HG02571 (cell line): ENCODE results near the gene ARMC9.
"Not testable (repeated sequence)": the region's sequence is repeated elsewhere in the genome, so short reads cannot be mapped to it uniquely, and the experiment has no call there.

Experiments used
- ATAC-seq: cut with Tn5 transposase; IDR thresholded peaks from one replicate; pipeline ENCODE4 v1.9.1; 2021; ENCODE audit warnings: mild to moderate bottlenecking, moderate library complexity; ENCODE audit not compliant: unreplicated experiment

ARMC9 gene

DNA sequence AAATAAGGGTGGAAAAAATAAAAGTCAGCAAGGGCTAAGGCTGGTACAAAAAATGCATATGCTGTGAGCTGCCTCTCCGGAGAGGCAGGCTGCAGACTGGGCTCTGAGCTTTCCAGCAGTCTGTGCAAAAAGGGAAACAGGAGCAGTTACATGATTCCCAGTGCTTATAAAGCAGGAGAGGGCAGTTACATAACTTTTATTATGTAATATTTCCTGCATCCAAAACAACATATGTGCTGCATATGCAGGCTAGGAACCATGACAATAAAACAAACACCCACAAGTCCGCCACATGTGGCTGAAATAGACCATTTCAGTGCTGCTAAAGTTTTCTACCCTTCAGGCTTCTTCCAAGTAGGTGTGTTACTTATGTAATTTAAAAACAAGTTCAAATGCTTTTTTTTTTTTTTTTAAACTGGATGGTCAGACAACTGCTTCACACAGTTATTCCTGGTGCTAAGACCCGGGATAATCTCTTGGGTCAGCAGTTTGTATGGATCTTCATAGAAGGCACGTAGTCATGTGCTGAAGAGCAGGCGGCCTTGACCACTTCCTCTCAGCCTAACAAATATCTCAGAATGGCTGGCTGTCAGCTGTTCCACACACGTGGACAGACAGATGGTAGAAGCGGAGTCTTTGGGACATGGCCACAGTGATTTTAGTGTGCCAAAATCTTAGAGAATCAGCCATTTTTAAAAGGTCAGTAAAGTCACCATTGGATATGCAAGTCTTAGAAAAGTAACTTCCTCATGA lies 43.5 kb downstream of the ARMC9 start:
- no peak for ATAC-seq

DNA sequence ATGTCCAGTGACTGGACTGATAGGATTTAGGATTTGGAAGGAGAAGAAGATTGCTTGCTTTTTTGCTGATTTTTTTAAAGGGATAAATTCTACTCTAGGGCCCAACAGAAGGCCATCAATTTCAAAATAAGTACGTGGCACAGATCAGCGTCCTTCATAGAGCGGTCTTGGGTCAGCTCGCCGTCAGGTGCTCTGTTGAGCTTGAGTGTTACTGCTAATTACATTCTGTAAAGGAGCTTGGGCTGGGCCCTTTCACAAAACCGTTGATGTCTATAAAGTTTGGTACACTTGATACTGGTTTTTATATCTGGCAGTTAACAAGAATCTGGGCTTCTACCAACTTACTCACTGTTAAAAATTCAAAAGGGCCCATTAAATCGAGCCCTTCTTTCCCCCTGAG lies 45.4 kb downstream of the ARMC9 start:
- ATAC-seq, result no peak

DNA sequence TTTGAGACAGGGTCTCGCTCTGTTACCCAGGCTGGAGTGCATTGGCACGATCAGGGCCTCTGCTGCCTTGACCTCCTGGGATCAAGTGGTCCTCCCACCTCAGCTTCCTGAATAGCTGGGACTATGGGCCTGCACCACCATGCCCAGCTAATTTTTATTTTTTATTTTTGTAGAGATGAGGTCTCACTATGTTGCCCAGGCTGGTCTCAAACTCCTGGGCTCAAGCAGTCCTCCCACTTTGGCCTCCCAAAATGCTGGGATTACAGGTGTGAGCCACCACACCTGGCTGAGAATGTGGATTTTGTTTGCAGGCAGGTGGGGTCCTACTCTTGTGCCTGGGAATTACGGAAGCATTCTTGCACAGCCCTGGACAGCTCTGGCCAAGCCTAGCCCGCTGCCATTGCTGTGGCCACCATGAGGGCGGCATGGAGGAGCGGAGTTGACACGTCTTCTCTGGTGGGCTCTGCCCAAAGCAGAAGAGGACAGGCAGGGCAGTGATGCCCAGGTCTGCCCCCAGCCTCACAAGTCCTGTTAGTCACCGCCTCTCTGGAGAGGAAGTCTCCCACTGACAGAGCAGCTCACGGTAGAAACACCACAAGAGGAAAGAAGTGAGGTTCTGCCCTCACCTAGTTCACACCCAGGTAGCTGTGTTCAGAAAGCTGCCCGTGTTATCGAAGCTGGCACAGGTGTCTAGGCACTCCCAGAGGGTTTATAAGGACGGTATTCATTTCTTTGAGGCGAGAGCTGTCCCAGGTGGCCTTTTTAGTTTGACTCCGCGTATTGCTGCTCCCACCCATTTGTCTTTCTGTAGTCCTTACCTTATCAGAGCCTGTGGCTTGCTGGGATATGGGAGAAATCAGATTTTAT lies 46.2 kb downstream of the ARMC9 start:
- no peak for ATAC-seq

DNA sequence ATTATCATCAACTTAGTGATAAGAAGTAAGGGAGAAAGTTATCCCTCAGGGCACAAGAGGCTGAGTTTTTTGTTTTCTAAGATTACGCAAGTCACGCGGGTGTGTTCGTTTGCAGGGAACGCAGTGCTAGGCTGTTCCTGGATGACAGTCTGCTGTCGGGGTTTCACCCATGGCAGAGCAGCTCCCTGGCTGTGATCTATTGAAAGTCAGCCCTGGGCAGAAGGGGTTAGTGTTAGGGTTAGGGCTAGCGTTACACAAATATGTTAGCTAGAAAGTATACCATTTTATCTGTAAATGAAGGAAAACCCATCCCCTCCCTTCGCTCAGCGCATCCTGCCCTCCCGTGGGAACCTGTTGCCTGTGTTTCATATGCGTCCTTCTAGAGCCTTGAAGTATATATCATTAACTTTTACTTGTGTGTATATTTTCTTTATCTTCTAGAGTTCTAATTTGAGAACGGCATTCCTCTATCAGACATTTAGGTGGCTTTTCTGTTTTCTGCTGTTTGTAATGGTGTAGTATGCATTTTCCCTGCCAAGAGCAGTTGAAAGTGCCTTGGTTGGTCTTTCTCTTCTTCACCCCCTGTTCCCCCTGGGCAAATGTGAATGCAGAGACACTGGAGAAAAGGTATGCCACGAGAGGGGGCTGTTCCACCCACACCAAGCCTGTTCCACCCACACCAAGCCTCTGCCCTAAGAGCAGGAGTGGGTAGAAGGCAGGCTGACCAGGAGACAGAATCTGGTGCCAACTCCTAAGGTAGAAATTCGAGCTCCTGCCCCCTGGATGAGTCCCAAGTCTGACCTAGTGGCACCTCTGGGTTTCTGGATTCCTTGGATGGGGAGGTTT lies 47.0 kb downstream of the ARMC9 start:
- ATAC-seq, result no peak

DNA sequence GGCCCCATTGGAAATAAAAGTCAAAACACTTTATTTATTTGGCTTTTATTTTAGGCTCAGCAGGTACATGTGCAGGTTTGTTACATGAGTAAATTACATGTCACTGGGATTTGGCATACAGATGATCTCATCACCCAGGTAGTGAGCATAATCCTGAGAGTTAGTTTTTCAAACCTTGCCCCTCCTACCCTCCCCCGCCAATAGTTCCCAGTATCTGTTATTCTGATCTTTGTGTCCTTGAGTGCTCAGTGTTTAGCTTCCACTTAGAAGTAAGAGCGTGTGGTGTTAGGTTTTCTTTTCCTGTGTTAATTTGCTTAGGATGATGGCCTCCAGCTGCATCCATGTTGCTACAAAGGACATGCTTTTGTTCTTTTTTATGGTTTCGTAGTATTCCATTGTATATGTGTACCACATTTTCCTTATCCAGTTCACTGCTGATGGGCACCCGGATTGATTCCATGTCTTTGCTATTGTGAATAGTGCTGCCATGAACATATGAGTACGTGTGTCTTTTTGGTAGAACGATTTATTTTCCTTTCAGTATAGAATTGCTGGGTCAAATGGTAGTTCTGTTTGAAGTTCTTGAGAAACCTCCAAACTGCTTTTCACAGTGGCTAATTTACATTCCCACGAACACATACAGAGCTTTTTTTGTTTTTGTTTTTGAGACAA lies 47.9 kb downstream of the ARMC9 start:
- no peak for ATAC-seq

DNA sequence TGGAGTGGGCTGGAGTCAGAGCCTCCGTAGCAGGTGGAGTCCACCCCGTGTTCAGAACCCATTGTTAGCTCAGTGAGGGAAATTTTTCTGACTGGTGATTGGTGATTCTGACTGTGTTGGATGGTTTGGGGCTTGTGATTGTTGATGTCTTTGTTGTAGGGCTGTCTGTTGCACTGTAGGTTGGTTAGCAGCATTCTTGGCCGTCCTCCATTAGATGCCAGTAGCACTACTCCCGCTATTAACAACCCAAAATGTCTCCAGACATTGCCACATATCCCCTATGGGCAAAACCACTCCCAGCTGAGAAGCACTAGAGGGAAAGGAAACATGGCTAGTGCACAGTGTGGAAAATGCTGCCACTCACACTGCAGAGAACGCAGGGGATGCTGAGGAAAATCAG lies 51.7 kb downstream of the ARMC9 start:
- ATAC-seq, result no peak

DNA sequence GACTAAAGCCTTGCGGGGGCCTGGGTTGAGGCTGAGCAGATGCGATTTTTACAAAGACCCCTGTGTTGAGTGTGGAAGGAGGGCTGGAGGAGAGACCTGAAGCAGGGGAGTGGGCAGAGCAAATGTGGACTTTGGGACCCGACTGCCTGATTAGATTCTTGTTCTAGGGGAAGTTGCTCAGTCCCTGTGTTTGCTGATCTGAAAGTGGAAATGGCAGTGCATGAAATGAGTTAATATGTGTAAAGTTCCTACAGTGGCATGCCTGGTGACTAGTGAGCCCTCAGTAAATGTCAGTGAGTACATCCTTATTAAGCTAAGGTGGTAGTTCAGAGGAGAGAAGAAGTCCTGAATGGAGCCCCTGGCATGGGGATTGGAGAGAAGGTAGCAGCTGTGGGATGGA lies 52.3 kb downstream of the ARMC9 start:
- ATAC-seq, result no peak

DNA sequence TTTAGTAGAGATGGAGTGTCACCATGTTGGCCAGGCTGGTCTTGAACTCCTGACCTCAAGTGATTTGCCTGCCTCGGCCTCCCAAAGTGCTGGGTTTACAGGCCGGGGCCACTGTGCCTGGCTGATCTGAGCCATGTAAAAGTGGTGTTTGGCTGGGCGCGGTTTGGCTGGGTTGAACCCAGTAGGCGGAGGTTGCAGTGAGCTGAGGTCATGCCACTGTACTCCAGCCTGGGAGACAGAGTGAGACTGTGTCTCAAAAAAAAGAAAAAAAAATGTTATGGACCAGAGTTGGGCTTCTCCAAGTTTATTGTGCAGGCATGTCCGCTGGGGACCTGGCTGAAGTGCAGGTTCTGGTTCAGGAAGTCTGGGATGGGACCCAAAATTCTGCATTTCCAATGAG lies 54.9 kb downstream of the ARMC9 start:
- not testable (repeated sequence) for ATAC-seq

DNA sequence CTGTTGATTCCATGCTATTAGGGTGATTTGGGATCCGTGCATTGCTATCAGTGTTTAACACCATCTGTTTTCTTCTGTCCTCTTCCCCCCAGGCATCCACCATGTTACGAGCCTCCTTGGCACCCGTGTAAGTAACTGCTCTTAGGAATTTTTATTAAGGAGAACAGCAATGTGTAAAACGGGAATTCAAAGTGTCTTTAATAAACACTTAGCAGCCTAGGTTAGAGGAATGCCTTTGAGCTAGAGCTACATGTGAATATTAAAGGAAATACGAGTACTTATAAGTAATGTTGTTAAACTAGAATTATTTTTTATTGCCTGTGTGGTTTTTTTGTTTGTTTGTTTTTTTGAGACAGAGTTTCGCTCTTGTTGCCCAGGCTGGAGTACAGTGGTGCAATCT lies 58.1 kb downstream of the ARMC9 start:
- ATAC-seq, result no peak

DNA sequence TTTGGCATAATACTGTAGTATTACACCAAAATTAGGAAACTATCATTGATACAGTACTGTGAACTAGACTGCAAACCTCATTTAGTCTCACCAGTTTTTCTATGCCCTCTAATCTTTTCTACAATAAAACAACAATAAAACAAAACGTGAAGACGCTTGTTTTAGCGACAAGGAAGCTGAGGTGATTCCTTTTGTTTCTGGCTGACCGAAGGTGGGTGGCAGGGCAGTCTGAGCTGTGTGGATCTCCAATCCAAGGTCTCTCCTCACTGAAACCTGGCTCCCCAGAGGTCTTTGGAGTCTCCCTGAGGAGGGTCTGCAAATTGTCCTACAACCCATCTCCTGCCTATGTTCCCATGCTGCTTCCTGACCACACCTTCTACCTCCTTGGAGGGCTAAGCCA lies 59.3 kb downstream of the ARMC9 start:
- no peak for ATAC-seq

DNA sequence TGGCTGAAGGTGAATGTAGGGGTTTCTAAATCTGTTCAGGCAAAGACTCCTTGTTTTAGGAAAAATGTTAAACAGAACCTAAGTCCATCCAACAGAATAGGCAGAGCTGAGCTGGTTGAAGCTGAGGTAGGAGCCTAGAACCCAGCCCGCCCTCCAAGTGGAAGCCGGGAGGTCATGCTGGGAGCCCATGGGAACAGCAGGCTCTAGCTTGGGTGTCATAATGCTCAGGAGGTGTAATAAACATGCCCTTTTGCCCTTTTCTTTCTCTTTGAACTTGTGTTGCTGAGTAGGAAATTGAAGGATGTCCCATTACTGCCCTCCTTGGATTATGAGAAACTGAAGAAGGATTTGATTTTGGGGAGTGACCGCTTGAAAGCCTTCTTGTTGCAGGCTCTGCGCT lies 60.3 kb downstream of the ARMC9 start:
- no peak for ATAC-seq

DNA sequence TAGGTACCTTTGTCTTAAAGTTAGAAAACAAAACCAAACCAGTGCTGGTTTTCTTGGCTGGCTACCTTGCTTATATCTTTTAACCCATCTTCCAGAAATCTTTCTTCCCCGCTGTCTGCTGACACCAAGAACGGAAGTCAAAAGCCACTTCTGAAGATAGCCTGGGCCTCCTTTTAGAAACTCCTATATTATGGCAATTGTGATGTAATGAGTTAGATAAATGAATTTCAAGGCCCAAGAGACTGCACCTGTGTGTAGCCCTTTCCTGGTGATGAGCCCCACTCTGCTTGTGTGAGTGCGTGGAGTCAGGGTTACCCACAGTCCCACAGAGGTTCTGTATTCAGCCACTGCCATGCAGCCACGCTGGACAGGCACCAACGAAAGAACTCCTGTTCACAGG lies 60.7 kb downstream of the ARMC9 start:
- no peak for ATAC-seq

DNA sequence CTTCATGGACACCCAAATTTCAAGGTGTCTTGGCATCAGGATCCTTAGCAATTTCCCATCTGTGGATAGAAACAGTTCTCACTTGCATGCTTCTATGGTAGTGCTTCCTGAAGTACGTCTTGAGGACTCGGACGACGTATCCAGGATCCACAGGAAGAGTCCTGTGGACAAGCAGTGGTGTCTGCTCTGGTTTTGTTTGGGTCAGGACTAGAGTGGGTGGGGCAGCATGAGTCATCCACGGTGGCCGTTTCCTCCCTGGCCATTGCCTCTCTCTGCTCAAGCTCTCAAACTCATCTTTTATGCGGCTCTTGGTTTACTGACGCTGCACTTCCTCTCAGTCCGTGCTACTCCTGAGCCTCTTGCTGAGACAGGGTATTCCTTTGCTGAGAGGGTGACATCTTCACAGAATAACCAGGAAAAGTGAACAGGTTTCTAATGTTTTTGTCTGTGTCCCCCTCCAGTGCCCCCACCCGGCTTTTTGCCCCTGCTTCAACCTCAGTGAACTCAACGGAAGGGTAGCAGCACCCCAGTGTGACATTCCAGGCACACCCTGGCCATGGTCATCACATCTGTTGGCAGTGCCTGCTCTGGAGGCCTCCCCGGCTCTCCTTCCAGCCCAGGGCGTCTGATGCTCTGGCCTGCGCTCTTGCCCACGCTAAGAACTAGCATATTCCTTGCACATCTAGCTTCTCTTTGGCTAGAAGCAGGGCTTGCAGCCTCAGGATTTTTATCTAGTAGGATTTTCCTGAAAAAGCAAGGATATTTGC lies 62.2 kb downstream of the ARMC9 start:
- no peak for ATAC-seq

DNA sequence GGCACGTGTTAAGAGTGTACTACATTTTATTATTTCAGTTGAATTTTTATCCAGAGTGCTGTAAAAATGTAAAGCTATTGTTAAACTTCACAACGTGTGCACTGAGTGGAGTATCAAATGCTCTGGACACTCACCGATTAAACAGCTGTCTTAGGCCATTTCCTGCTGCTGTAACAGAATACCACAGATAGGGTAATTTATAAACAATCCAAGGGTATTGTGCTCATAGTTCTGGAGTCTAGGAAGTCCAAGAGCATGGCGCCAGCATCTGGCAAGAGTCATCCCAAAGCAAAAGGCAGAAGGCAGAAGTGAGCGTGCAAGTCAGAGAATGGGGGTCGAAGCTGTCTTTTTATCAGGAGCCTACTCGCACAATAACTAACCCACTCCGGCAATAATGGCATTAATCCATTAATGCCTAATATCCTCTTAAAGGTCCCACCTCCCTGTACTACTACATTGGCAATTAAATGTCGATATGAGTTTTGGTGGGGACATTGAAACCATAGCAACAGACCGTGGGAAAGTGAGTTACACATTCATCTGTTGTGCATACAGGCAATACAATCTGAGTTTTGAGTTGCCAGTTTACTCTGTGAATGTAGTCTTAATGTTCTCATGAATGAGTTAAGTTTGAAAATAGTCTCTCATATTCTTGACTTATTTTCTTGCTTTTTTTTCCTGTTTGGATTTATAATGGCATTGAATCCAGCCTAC lies 64.8 kb downstream of the ARMC9 start:
- no peak for ATAC-seq

DNA sequence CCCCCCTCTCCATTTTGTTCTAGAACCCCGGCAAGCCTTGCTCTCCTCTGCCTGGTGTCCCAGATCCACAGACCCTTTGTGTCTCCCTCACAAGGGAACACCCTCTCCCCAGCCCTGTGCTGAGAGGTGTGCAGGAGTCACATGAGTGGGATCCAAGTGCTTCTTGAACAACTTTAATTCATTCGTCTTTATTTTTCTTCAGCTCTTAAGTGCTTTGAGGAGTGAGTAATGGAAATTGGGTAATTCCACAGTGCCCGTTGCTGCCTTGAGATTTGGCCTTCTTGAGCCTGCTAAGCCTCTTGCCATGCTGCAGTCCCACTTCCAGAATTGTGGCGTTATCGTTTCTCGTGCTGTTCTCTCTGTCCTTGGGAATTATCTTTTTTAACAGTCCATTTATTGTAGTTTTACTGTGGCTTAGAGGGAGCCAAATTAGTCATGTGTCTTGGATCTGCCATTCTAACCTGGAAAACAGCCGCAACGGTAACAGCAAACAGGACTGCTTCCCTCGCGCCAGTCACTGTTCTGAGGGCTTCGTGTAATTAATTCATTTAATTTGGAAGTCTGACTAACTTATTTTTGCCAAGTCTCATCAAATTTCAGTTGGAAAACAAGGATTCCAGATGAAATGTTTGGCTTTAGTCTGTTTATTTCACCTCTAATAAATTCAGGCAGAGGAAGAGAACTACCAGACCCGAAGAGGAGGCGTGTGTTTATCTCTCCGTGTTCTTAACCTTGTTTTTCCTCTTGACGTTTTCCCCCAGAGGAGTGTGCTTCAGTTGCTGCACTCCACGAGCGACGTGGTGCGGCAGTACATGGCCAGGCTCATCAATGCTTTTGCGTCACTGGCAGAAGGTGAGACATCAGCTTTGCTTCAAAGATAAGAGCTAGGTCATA lies 72.0 kb downstream of the ARMC9 start:
- ATAC-seq, result no peak

DNA sequence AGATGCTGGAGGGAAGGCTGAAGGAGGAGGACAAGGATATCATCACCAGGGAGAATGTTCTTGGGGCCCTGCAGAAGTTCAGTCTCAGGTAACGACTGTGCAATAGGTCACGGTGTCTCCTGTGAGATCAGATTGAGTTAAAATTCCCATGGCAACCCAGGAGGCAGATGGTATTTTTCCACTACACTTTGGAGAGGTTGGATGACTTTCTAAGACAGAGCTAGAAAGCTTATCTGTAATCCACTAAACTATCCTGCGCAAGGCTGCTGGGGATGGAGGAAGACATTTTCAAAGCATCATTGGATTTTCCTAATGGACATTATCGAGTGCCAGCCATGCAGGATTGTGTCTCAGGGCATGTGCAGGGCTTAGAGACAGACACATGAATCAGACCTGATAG lies 74.6 kb downstream of the ARMC9 start:
- ATAC-seq, result no peak

DNA sequence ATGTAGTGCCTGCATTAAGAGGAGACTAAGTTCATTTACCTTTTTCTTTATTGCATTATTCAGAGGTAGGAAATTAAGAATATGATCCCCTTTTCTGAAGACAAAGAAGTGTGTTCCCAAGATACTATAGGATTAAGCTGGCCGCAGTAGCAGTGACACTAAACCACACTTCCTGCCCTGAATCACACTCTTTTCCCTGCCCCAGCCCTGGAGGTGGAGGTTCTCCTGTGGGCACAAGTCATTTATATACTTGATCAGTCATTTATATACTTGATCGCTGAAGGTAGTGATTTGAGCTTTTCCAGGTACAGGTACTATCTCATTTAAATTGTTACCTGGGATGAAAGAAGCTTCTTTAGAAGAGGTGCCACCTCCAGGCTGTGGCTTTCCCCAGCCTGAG lies 78.6 kb downstream of the ARMC9 start:
- ATAC-seq, result no peak

DNA sequence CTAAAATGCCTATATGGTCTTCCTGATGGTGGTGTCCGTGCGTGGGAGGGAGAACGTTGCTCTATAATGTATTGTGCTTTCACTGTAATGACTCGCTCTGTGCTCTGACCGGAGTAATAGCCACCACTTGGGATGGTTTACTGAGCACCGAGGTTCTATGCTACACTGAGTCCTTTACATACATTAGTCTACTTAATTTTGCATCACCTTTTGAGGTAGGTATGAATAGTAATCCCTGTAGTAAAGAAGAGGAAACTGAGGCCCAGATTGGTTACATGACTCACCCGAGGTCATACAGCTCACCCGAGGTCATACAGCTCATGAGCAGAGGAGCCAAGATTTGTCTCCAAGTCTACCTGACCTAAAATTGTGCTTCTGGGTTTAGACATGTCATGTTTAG lies 79.5 kb downstream of the ARMC9 start:
- no peak for ATAC-seq

DNA sequence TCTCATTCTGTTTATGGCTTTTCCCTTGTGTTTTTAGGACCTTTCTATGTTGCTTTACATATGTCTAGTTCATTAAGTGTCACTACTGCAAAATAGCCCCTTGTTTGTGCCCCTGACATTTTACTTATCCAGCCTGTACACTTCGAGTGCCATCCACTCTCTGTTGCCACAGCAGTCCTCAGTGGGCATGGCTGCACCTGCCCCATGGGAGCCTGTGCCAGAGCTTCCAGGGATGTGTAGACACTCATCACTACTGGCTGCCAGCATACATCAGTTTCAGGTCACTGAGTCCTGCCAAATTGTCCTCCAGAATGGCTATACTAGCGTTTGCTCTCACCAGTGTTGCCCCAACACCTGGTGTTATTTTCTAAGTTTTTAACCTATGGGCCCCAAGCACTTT lies 80.4 kb downstream of the ARMC9 start:
- no peak for ATAC-seq
